Tibial nerve (tissue), 4 donors: Measurements from ENCODE around the gene TCP11.

Source experiments
- CTCF ChIP-seq, 5 experiments: fragments of 200-600 bp in 3 of 5; fragments of 450-650 bp in 2 of 5; sonication (generic) in 3 of 5; IDR thresholded peaks; one replicate each; pipeline ENCODE4 v1.5.1; 2016 to 2019; ENCODE audit warnings: antibody characterized with exemption in 5 of 5, mild to moderate bottlenecking in 3 of 5, moderate library complexity in 2 of 5
- EP300 ChIP-seq, 2 donors: sonication (generic); formaldehyde crosslinking; IDR thresholded peaks; one replicate each; pipeline ENCODE4 v1.6.1; 2017; ENCODE audit warnings: antibody characterized with exemption in 2 of 2, mild to moderate bottlenecking in 1 of 2
- POLR2A ChIP-seq, 2 donors: fragments of 450-650 bp; IDR thresholded peaks; one replicate each; pipeline ENCODE4 v1.6.1; 2017; ENCODE audit warnings: antibody characterized with exemption in 2 of 2, mild to moderate bottlenecking in 2 of 2, moderate library complexity in 2 of 2

GRCh38 chr6:35079311-35080000 is 61.7 kb downstream of the TCP11 start:
- TF ChIP-seq EP300 (IDR thresholded peaks at IDR 0.05) = no peak
- no peak for TF ChIP-seq POLR2A (IDR thresholded peaks at IDR 0.05)
- TF ChIP-seq CTCF (IDR thresholded peaks at IDR 0.05) = no peak
